Upper lobe of right lung (tissue), 1 donor: Measurements from ENCODE around the gene PLEKHM3. TPM values are rescaled to one million over a fixed set of nuclear protein-coding genes. Genes with fewer than 3 reads are reported as not detected.

ENCODE experiments used
- ATAC-seq: fragments of 200-7000 bp; cut with Tn5 transposase; one replicate; pipeline ENCODE4 v1.9.1; 2020; ENCODE audit warnings: mild to moderate bottlenecking, moderate library complexity
- DNase-seq: peaks from one replicate; pipeline ENCODE4 v3.0.0-alpha.2; 2020
- H3K27ac ChIP-seq: fragments of 200-600 bp; one replicate; pipeline ENCODE4 v1.8.0; 2022
- H3K27me3 ChIP-seq: fragments of 200-600 bp; one replicate; pipeline ENCODE4 v1.8.0; 2022; ENCODE audit warnings: mild to moderate bottlenecking
- H3K36me3 ChIP-seq: fragments of 200-600 bp; one replicate; pipeline ENCODE4 v1.8.0; 2022
- H3K4me1 ChIP-seq: fragments of 200-600 bp; one replicate; pipeline ENCODE4 v1.8.0; 2022
- H3K4me3 ChIP-seq: fragments of 200-600 bp; one replicate; pipeline ENCODE4 v1.8.0; 2022; ENCODE audit warnings: mild to moderate bottlenecking
- H3K9me3 ChIP-seq: fragments of 200-600 bp; one replicate; pipeline ENCODE4 v1.8.0; 2022
- CTCF ChIP-seq: fragments of 200-600 bp; IDR thresholded peaks from one replicate; pipeline ENCODE4 v1.8.0; 2022; ENCODE audit warnings: antibody characterized with exemption
- intact Hi-C: fragments of 100-400 bp; cut with DNase I; formaldehyde crosslinking; loops from one replicate; pipeline ENCODE4 v1.11.0; 2022
- total RNA-seq: library from RNA; stranded (reverse); fragmentation: NEBNext Ultra II Directional; extraction: Animal tissue kit (Norgen Biotek cat#: 25700); gene quantifications from one replicate; pipeline ENCODE4 v1.2.1, GENCODE V29; 2021
- donor health status: DM: no; HTN: yes; CAD: no; lungs with severe emphysema.

PLEKHM3 gene
- total RNA-seq, 1 donor from 2014 or later, result 24.5 TPM

DNA sequence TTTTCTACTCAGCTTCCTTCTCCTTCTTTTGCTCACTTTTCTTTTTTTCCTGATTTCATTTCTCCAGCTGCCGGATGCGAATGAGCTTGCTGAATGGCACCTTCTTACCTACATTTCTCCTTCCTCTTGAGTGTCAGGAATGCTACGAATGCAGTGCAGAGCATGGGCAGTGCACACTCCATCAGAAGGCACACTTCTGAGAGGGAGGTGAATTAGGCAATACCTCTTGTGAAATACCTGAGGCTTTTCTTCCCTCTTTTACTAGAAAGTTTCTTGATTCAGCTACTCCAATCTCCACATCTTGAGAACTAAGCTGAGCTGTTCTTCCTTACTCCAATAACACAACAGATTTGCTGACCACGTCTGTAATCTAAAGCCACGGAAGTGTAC, 51.1 kb downstream of the PLEKHM3 start:
- peak overlapping the region; percentile 61 for H3K27ac ChIP-seq
- H3K9me3 ChIP-seq, result no peaks in the 10 kb centered on the region
- intact Hi-C loops, result no loop called here
- peak overlapping the region; percentile 23 for H3K4me3 ChIP-seq
- TF ChIP-seq CTCF, result no peak
- H3K27me3 ChIP-seq, result no peaks in the 10 kb centered on the region
- H3K36me3 ChIP-seq, result peaks cover 16% of the 10 kb centered on the region
- DNase-seq, result no peak
- peak; percentile 96 for ATAC-seq
- no peaks in the 10 kb centered on the region for H3K4me1 ChIP-seq

DNA sequence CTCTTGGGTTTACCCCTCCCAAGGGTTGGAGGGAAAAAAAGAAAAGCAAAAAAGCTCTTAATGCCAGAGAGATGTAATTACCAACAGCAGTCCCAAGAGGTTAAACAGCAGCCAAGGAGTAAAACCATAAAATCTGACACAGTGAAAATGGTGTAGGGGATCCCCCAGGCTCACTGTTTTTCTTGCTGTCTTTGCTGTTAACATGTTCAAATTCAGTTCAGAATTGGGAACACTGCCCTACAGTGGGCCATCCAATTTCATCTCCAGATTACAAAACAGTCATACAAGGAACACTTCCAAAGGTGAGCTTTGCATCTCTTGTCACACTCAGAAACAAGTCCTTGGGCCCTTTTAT, 54.5 kb downstream of the PLEKHM3 start:
- Histone ChIP-seq H3K4me3 (no peak overlapping the region), H3K36me3 (peaks cover 1% of the 10 kb centered on the region), H3K4me1 (no peaks in the 10 kb centered on the region), H3K9me3 (no peaks in the 10 kb centered on the region), H3K27ac (no peak overlapping the region), H3K27me3 (no peaks in the 10 kb centered on the region)
- DNase-seq (no peak), ATAC-seq (no peak)
- intact Hi-C loops, result no loop called here
- no peak for TF ChIP-seq CTCF

DNA sequence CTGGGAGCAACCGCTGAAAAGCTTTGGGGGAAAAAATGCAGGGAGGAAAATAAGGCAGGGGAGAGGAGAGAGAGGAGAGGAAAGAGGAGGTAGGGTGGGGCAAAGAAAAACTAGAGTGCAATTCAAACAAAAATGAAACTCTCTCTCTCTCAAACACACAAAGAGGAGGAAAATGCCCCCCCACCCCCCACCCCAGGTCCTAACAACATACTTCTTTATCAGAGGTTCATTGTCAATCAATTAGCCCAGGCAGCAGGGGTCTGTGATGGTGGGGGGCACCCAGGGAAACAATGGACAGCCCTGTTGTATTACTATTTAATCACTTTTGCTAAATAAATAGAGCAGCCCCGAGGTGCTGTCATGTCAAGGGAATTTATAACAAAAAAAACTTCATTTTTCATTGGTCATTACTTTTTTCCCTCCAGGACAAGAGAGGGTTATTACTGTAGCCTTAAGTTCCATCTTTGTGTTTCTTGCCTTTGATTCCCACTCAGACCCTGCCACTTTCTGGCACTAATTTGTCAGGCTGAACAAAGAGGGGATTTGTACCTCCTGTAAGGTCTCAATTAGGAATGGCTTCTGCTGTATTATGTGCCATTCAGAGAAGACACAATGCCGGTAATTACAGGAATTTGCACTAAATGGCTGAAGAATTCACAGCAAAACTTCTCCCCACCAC, 55.0 kb downstream of the PLEKHM3 start:
- no peak for ATAC-seq
- intact Hi-C loops, result no loop called here
- no peak for DNase-seq
- no peak for TF ChIP-seq CTCF
- Histone ChIP-seq H3K27ac (no peak overlapping the region), H3K9me3 (no peaks in the 10 kb centered on the region), H3K36me3 (no peaks in the 10 kb centered on the region), H3K4me3 (no peak overlapping the region), H3K4me1 (no peaks in the 10 kb centered on the region), H3K27me3 (no peaks in the 10 kb centered on the region)

GRCh38 chr2:207969249-207969648, 56.1 kb downstream of the PLEKHM3 start:
- no peaks in the 10 kb centered on the region for H3K36me3 ChIP-seq
- TF ChIP-seq CTCF, result no peak
- no peak overlapping the region for H3K27ac ChIP-seq
- ATAC-seq (no peak), DNase-seq (no peak)
- no peaks in the 10 kb centered on the region for H3K27me3 ChIP-seq
- no peaks in the 10 kb centered on the region for H3K9me3 ChIP-seq
- no peaks in the 10 kb centered on the region for H3K4me1 ChIP-seq
- H3K4me3 ChIP-seq, result no peak overlapping the region
- intact Hi-C loops, result no loop called here

DNA sequence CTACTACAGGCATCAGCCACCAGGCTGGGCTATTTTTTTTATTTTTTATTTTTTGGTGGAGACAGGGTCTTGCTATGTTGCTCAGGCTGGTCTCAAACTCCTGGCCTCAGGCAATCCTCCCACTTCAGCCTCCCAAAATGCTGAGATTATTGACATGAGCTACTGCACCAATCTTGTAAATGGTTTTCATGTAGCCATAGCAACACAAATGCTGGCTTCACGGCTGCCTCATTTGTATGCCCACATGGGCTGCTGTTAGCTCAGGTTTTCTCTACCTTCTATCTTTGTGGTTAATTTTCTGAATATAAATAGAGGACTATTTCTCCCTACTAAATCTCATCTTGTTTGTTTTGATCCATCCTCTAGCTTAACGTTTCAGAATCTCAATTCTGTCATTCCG, 58.2 kb downstream of the PLEKHM3 start:
- Histone ChIP-seq H3K9me3 (no peaks in the 10 kb centered on the region), H3K4me1 (no peaks in the 10 kb centered on the region), H3K4me3 (no peak overlapping the region), H3K27ac (no peak overlapping the region), H3K27me3 (no peaks in the 10 kb centered on the region), H3K36me3 (no peaks in the 10 kb centered on the region)
- ATAC-seq, result no peak
- intact Hi-C loops, result no loop called here
- TF ChIP-seq CTCF, result no peak
- no peak for DNase-seq

GRCh38 chr2:207960911-207961310, 64.4 kb downstream of the PLEKHM3 start:
- Histone ChIP-seq H3K4me1 (no peaks in the 10 kb centered on the region), H3K9me3 (no peaks in the 10 kb centered on the region), H3K27ac (no peak overlapping the region), H3K4me3 (no peak overlapping the region), H3K36me3 (no peaks in the 10 kb centered on the region), H3K27me3 (no peaks in the 10 kb centered on the region)
- intact Hi-C loops, result no loop called here
- TF ChIP-seq CTCF, result no peak
- no peak for DNase-seq
- ATAC-seq, result no peak
